DND-41 (cell line): Measurements from ENCODE around the gene RAD18.

ENCODE experiments used
- EZH2 ChIP-seq: IDR thresholded peaks from 3 replicates; pipeline ENCODE4 v1.6.1; 2012; ENCODE audit warnings: borderline replicate concordance, low read depth, mild to moderate bottlenecking, moderate library complexity, low read length, inconsistent platforms; ENCODE audit not compliant: severe bottlenecking
- TF ChIP-seq, protein P1 (sequence below): IDR thresholded peaks from 2 replicates; pipeline ENCODE4 v1.5.1; 2012; ENCODE audit warnings: borderline replicate concordance, low read length, moderate library complexity, mild to moderate bottlenecking; ENCODE audit not compliant: poor library complexity, severe bottlenecking; ENCODE audit errors: extremely low read depth

DNA sequence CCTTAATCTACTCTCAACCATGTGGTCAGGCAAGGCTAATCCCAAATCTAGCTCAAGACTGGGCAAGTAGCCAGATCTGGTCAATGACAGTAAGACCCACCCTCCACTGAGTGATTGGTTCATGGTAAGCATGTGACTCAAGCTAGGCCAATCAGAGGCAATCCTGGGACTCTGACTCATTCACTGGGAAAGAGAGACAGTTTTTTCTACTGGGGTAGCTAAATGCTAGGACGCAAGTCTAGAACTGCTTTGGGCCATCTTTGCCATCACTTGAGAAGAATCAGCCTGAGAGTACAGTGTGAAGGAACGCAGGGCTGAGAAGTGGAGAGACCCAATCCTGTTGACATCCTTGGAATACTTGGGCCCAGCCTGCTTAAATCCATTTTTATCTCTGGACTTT, 9.4 kb upstream of the RAD18 start:
- TF ChIP-seq, protein P1, sequence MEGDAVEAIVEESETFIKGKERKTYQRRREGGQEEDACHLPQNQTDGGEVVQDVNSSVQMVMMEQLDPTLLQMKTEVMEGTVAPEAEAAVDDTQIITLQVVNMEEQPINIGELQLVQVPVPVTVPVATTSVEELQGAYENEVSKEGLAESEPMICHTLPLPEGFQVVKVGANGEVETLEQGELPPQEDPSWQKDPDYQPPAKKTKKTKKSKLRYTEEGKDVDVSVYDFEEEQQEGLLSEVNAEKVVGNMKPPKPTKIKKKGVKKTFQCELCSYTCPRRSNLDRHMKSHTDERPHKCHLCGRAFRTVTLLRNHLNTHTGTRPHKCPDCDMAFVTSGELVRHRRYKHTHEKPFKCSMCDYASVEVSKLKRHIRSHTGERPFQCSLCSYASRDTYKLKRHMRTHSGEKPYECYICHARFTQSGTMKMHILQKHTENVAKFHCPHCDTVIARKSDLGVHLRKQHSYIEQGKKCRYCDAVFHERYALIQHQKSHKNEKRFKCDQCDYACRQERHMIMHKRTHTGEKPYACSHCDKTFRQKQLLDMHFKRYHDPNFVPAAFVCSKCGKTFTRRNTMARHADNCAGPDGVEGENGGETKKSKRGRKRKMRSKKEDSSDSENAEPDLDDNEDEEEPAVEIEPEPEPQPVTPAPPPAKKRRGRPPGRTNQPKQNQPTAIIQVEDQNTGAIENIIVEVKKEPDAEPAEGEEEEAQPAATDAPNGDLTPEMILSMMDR = no peak
- TF ChIP-seq EZH2 = no peak
